NT2/D1 (cell line): Measurements from ENCODE around the gene RYR2.

Source experiments
- YY1 ChIP-seq: IDR thresholded peaks from 2 replicates; pipeline ENCODE4 v1.6.1; 2011; ENCODE audit not compliant: insufficient read length, insufficient read depth
- ZNF274 ChIP-seq: IDR thresholded peaks from 2 replicates; pipeline ENCODE4 v1.6.1; 2011; ENCODE audit warnings: mild to moderate bottlenecking, low read depth, low read length

DNA sequence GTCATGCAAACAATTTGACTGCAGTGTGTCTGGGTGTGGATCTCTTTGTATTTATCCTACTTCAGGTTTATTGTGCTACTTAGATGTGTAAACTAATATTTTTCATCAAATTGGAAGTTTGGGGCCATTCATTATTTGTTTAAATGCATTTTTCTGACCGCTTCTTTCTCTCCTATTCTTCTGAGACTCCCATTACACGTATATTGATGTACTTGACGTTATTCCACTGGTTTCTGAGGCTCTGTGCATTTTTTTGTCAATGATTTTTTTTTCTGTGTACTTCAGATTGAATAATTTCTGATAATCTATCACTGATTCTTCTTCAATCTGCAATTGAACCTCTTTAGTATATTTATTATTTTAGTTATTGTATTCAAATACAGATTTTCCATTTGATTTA lies 276.8 kb downstream of the RYR2 start:
- TF ChIP-seq ZNF274 (no peak), YY1 (no peak)
